Measurements from ENCODE around the gene SIM1. TPM values are rescaled to one million over a fixed set of nuclear protein-coding genes. Genes with fewer than 3 reads are reported as not detected.

The SIM1 gene
- total RNA-seq, 1 experiment from 2014 or later, result 1.6 TPM

- Histone ChIP-seq H3K9me3 (replicated peaks) (no peaks in the 10 kb centered on the region; the same call in 1 of the 2 replicates), H3K36me3 (peaks cover 3% of the 10 kb centered on the region; the same call in 1 of the 2 replicates), H3K27ac (no peak overlapping the region), H3K4me3 (no peak overlapping the region), H3K27me3 (replicated peaks) (no peaks in the 10 kb centered on the region), H3K4me1 (replicated peaks) (no peaks in the 10 kb centered on the region)
- no peak for DNase-seq (ENCODE audit: low read depth in 1 of 2, low spot score in 2 of 2)
These were observed 8.4 kb downstream of the SIM1 start for GRCh38 chr6:100456141-100456907.

- H3K4me3 ChIP-seq, result no peak overlapping the region
- H3K27me3 ChIP-seq (replicated peaks), result no peaks in the 10 kb centered on the region
- H3K9me3 ChIP-seq (replicated peaks), result no peaks in the 10 kb centered on the region; the same call in 1 of the 2 replicates
- no peak for DNase-seq (ENCODE audit: low read depth in 1 of 2, low spot score in 2 of 2)
- H3K36me3 ChIP-seq, result peaks cover 3% of the 10 kb centered on the region; the same call in 1 of the 2 replicates
- no peaks in the 10 kb centered on the region for H3K4me1 ChIP-seq (replicated peaks)
- no peak overlapping the region for H3K27ac ChIP-seq
These were observed 9.2 kb downstream of the SIM1 start for GRCh38 chr6:100455230-100456124.

DNA sequence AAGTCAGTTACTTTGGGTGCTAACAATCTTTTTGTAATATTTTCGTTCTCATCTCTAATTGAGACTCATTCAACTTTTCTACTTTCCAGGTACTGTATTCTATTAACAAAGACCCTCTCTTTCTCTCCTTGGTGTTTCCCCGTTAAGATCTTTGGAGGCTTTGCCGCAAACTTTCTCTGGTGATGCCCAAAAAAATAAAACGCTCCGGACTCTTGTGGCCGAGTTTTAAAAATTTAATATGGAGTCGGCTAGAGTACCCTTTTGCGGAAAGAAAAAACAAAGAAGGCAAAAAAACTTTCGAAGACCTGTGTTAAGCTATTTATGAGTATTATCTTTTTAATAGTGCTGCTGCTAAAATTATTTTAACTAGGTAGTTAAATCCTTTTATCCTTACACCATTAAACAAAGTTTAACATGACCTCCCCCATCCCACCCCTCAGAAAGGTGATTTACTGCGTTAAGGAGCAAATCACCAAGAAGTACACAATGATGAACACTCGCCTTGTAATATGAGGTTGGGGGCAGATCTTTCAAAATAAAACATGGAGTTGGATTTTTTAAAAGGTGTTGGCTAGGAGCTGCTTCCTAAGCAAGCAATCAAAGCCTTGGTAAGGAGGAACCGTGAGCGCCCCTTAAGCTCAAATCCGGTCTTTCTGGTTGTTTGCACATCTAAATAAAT lies 10.0 kb downstream of the SIM1 start:
- Histone ChIP-seq H3K4me3 (no peak overlapping the region), H3K27ac (no peak overlapping the region), H3K27me3 (replicated peaks) (no peaks in the 10 kb centered on the region), H3K4me1 (replicated peaks) (no peaks in the 10 kb centered on the region), H3K36me3 (0 out of 2 replicates have a peak, but pooled peaks cover 3% of the 10 kb centered on the region), H3K9me3 (replicated peaks) (no peaks in the 10 kb centered on the region; the same call in 1 of the 2 replicates)
- DNase-seq (ENCODE audit: low read depth in 1 of 2, low spot score in 2 of 2), result no peak

DNA sequence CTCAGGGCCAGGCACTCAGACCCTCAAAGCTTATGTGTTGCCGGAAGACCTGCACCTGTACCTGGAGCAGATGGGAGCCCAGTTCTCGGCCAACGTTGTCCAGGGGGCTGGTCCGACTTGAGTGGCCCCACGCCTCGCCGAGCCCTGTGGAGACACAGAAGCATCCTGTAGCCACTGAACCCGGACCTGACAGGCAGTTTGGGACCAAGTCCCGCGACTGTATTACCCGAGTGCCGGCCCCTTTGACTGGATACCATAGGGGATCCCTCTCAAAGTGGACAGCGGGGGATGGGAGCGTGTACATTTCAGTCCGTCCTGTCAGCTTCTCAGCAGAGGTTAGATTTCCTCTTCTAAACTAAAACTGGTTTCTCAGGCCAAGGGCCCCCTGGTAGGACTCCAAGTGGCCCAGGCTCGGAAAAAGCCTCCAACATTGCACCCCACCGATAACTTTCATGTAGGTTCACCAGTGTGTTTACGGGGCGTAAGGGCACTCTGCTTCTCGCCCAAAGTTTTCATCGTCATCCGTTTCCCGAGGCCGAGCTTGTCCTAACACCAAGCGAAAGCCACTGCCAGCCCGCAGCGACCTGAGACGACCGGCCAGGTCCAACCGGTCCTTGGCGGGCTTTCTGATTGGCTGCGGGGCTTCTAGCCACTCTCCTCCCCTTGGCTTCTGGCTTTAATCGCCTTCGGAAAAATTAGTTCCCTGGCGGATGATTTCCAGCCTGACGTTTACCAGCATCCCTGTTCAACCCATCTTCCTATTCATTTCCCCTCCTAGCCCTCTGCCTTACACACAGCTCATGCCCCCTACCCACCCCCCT lies 10.8 kb downstream of the SIM1 start:
- Histone ChIP-seq H3K9me3 (replicated peaks) (no peaks in the 10 kb centered on the region; the same call in 1 of the 2 replicates), H3K4me1 (replicated peaks) (no peaks in the 10 kb centered on the region), H3K27me3 (replicated peaks) (no peaks in the 10 kb centered on the region), H3K27ac (no peak overlapping the region), H3K4me3 (no peak overlapping the region), H3K36me3 (peaks cover 3% of the 10 kb centered on the region; the same call in 1 of the 2 replicates)
- no peak for DNase-seq (ENCODE audit: low read depth in 1 of 2, low spot score in 2 of 2)

DNA sequence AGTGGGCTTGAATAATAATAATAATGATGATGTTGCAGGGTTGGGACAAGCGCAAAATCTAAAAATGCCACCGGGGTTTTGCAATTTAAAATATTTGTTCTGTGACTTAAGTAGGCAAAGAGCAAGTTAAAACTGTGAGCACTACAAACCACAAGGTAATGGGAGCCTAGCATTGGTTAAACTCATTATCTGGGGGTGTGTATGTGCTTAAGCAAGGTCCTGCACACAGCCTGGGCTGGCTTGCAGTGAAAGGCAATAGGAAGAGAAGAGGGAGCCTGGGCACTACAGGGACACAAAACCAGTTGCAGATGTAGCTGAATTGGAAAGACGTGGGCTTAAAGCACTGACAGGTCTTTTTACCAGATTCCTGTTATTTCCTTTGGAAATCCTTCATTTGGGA lies 11.7 kb downstream of the SIM1 start:
- peaks cover 6% of the 10 kb centered on the region for H3K36me3 ChIP-seq
- H3K9me3 ChIP-seq (replicated peaks), result no peaks in the 10 kb centered on the region; the same call in 1 of the 2 replicates
- H3K27me3 ChIP-seq (replicated peaks), result no peaks in the 10 kb centered on the region
- no peak overlapping the region for H3K27ac ChIP-seq
- H3K4me1 ChIP-seq (replicated peaks), result no peaks in the 10 kb centered on the region
- no peak overlapping the region for H3K4me3 ChIP-seq
- no peak for DNase-seq (ENCODE audit: low read depth in 1 of 2, low spot score in 2 of 2)

DNA sequence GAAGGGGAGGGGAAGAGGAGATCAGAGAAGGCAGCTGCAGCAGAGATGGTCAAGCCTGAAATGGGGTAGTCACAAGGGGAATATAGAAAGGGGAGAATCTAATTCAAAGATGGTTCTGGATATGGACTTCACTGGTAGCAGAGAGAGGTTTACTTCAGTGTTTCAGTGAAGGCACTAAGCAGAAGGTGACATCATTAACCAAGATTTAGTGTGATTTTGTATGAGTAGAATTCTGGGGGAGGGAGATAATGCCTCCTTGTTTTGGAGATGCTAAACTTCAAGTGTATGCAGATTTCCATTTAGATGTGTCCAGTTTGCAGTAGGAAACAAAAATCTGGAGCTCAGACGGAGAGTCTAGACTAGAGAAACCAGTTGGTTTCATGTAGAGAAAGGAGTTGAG lies 13.1 kb downstream of the SIM1 start:
- H3K4me3 ChIP-seq, result no peak overlapping the region
- H3K27ac ChIP-seq, result no peak overlapping the region

GRCh38 chr6:100449239-100449691 lies 15.5 kb downstream of the SIM1 start:
- Histone ChIP-seq H3K4me3 (no peak overlapping the region), H3K27me3 (replicated peaks) (no peaks in the 10 kb centered on the region), H3K9me3 (replicated peaks) (no peaks in the 10 kb centered on the region), H3K27ac (no peak overlapping the region), H3K36me3 (peaks cover 8% of the 10 kb centered on the region), H3K4me1 (replicated peaks) (no peaks in the 10 kb centered on the region)
- no peak for DNase-seq (ENCODE audit: low read depth in 1 of 2, low spot score in 2 of 2)

More for the DNA sequence above, 13.1 kb downstream of the SIM1 start:
- H3K27me3 ChIP-seq (replicated peaks), result no peaks in the 10 kb centered on the region
- DNase-seq (ENCODE audit: low read depth in 1 of 2, low spot score in 2 of 2), result no peak
- peaks cover 8% of the 10 kb centered on the region for H3K36me3 ChIP-seq
- no peaks in the 10 kb centered on the region for H3K4me1 ChIP-seq (replicated peaks)
- H3K9me3 ChIP-seq (replicated peaks), result no peaks in the 10 kb centered on the region; the same call in 1 of the 2 replicates

- no peaks in the 10 kb centered on the region for H3K4me1 ChIP-seq (replicated peaks)
These were observed 16.6 kb downstream of the SIM1 start for GRCh38 chr6:100447900-100448748.

DNA sequence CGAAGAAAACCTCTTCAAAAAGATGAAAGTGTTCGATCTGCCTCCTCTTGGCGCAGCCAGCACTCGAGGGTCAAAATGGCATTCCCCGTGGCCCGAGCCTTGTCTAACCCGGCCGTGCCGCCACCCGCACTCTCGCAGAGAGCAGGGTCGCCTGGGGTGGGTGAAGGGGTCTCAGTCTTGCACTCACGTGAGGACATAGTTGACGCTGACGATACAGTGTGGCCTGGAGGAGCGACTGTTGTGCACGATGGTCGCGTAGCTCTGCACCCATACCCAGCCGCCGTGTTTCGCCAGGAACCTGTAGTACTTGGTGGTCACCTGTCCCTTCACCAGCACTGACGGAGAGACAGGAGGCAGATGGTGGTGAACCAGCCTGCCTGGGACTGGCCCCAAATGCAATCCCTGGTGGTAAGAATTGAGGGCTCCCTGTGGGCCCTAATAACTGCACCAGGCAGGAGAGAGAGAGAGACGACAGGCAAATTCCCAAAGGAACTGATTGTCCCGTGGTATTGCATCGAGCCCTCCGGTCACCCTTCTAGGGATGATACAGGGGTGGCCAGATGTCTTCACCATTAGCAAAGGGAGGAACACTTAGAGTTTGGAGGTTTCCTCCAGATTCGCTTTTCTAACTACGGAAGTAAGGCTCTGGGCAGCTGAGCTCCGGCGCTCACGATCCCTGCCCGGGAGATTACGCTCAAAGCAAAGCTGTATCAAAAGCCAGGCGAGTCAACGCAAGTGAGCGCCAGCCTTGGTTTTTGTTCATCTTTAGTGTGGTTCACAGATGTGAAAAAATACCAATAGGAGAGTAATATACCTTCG lies 17.4 kb downstream of the SIM1 start:
- Histone ChIP-seq H3K4me3 (no peak overlapping the region), H3K27ac (no peak overlapping the region), H3K9me3 (replicated peaks) (no peaks in the 10 kb centered on the region), H3K36me3 (peaks cover 8% of the 10 kb centered on the region), H3K27me3 (replicated peaks) (no peaks in the 10 kb centered on the region), H3K4me1 (replicated peaks) (no peaks in the 10 kb centered on the region)
- no peak for DNase-seq (ENCODE audit: low read depth in 1 of 2, low spot score in 2 of 2)

More at GRCh38 chr6:100447900-100448748, 16.6 kb downstream of the SIM1 start:
- Histone ChIP-seq H3K9me3 (replicated peaks) (no peaks in the 10 kb centered on the region), H3K36me3 (peaks cover 8% of the 10 kb centered on the region), H3K4me3 (no peak overlapping the region), H3K27ac (no peak overlapping the region), H3K27me3 (replicated peaks) (no peaks in the 10 kb centered on the region)
- DNase-seq (ENCODE audit: low read depth in 1 of 2, low spot score in 2 of 2), result no peak

DNA sequence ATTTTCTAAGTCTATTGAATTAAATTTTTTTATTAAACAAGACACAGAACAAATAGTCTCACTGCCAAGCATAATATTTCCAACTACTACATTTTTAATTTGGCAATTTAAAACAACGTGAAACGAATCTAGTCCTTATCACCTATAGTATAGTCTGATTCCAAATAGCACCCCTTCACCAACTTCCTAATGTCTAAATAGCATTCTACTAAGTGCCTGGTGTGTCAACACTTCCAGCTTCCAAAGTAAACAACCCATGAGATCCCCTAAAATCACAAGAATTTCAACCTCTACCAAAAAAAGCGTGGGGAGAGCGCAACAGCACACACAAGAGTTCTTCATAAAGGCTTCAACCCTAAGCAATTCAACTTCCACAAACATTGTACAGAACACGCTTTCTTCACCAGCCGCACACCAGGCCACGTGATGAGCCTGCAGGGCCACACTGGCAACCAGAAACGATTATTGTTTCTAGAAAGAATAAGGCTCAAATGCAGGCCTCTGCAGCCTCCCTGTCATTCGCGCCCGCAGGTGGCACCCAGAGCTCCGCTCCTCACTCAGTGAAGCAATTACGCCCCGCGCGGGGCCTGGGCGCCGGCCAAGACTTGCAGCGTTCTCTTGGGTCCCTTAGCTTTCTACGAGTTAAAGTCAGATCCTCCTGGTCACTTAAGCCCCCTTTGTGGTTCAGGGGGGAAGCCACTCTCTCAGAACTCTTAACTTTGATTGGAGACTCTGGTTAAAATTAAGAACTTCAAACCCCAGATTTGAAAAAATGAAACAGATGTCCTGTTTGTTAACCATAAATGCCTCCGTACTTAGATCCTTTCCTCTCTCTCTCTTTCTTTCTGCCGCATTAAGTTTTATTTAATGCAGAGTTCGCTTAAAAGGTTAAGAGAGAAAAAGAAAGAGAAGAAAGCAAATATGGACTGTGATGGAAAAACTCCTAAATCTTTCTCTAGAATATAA lies 18.3 kb downstream of the SIM1 start:
- no peaks in the 10 kb centered on the region for H3K4me1 ChIP-seq (replicated peaks)
- H3K4me3 ChIP-seq, result no peak overlapping the region
- no peak overlapping the region for H3K27ac ChIP-seq
- no peaks in the 10 kb centered on the region for H3K27me3 ChIP-seq (replicated peaks)
- DNase-seq (ENCODE audit: low read depth in 1 of 2, low spot score in 2 of 2), result no peak
- H3K36me3 ChIP-seq, result peaks cover 5% of the 10 kb centered on the region
- H3K9me3 ChIP-seq (replicated peaks), result no peaks in the 10 kb centered on the region

DNA sequence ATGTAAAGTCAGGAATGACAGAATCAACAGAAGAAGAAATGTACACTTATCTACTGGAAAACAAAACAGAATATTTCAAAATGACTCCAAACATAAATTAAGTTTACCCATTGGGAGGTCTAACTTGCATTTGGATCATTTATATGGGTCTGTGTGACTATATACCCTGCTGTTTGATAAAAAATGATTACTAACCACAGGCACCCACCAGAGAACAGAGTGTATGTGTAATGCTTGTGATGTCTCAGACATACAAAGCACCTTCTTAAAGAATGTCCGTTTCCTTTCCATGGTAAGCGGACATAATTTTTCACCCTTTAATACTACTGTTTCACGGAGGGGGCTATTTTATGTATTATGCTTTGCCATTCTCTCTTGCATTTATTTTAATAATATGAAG lies 19.2 kb downstream of the SIM1 start:
- Histone ChIP-seq H3K27ac (no peak overlapping the region), H3K4me1 (replicated peaks) (no peaks in the 10 kb centered on the region), H3K27me3 (replicated peaks) (no peaks in the 10 kb centered on the region), H3K36me3 (peaks cover 5% of the 10 kb centered on the region), H3K9me3 (replicated peaks) (no peaks in the 10 kb centered on the region), H3K4me3 (no peak overlapping the region)
- DNase-seq (ENCODE audit: low read depth in 1 of 2, low spot score in 2 of 2), result no peak

All from SJSA1 (cell line).